Hematopoietic multipotent progenitor cell (in vitro differentiated cells): Measurements from ENCODE around the gene COL5A1. TPM values are rescaled to one million over a fixed set of nuclear protein-coding genes. Genes with fewer than 3 reads are reported as not detected.
"Not testable (repeated sequence)": the region's sequence is repeated elsewhere in the genome, so short reads cannot be mapped to it uniquely, and the experiment has no call there.

Source experiments
- DNase-seq, 3 donors: peaks; one replicate each; pipeline ENCODE4 v3.0.0-alpha.2; 2011 to 2015; ENCODE audit warnings: low read depth in 2 of 3, low spot score in 2 of 3
- total RNA-seq: library from RNA; depleted of rRNA; stranded (reverse); fragments of >200 nt; gene quantifications from one replicate; pipeline ENCODE4 v1.2.3, GENCODE V29; 2012

Gene COL5A1
- total RNA-seq, 1 donor, result 10.5 TPM

- no peak for DNase-seq
These were observed 202.1 kb downstream of the COL5A1 start for GRCh38 chr9:134843740-134844139.

DNA sequence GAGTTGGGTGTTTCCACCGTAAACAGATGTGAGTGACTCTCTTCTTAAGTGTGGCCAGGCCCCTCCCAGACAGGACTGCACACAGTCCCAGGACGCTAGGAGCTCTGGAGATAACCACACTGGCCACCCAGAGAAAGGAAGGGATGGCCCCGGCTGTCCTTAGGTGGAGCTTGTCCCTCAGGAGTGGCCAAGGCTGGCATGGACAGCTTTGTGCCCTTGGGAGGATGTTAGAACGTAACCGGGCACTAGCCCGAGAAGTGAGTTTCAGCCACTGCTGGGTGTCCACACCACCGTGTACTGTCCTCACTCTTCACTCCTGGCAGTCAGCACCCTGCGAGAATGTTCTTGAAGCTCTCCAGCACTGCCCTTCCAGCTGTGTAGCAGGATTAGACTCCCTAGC, 203.2 kb downstream of the COL5A1 start:
- no peak for DNase-seq

- no peak for DNase-seq
These were observed 204.6 kb downstream of the COL5A1 start for GRCh38 chr9:134846187-134846586.

DNA sequence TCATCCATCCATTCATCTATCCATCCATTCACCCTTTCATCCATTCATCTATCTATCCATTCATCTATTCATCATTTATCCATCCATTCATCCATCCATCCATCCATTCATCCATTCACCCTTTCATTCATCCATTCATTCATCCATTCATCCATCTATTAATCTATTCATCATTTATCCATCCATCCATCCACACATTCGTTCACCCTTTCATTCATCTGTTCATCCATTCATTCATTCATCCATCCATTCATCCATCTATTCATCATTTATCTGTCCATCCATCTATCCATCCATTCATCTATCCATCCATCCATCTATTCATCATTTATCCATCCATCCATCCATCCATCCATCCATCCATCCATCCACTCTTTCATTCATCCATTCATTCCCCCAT, 205.1 kb downstream of the COL5A1 start:
- DNase-seq, result no peak

- no peak for DNase-seq
These were observed 205.5 kb downstream of the COL5A1 start for GRCh38 chr9:134847138-134847537.

DNA sequence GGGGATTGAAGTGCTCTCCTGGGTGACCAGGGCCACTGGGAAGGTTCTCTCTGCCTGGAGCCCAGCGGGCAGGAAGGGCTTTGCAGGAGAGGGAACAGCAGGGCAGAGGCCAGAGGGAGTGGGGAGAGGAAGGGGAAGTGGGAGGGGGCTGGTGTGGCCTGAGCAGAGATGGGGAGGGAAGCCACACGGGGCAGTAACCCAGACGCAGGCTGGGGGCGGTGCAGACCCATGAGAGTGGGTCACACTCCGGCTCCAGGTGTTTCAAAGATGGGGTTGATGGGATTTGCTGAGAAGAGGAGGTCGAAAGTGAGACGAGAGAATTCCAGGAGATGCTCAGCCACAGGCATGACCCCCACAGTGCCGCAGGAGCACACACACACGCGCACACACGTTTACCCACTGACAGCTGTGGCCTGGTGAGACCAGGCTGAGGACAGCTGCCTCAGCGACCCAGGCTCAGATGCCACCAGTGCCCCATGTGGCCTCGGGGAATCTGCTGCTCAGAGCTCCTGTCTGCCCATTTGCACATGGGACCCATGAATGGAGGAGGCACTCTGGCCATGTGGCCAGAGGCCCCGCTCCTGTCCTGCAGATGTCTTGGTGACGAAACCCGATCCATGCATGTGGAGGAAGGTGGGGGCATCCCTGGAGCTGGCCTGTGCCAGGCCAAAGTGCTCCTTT, 206.3 kb downstream of the COL5A1 start:
- DNase-seq, result peak in 1 of 3 donors; percentile 19

GRCh38 chr9:134848504-134848903, 206.9 kb downstream of the COL5A1 start:
- DNase-seq, result no peak

GRCh38 chr9:134850611-134851010, 209.0 kb downstream of the COL5A1 start:
- no peak for DNase-seq

DNA sequence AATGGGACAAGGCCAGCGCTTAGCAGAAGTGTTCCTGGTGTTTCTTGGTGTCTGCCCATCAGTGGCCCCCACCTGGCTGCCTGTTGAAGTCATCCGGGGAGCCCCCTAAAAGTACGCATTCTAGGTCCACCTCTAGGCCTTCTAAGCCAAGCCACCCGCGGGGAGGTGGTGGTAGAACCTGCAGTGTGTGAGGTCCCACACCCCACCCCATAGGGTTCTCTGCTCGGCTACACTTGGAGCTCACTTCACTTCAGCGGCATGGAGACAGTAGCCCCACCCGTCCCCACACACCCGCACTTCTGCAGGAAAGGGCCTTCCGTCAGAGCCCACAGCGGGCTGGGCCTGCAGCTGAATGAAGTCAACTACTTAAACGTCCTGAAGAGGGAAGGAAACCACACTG, 209.4 kb downstream of the COL5A1 start:
- peak in 2 of 3 donors; percentile 56 to 81 for DNase-seq

DNA sequence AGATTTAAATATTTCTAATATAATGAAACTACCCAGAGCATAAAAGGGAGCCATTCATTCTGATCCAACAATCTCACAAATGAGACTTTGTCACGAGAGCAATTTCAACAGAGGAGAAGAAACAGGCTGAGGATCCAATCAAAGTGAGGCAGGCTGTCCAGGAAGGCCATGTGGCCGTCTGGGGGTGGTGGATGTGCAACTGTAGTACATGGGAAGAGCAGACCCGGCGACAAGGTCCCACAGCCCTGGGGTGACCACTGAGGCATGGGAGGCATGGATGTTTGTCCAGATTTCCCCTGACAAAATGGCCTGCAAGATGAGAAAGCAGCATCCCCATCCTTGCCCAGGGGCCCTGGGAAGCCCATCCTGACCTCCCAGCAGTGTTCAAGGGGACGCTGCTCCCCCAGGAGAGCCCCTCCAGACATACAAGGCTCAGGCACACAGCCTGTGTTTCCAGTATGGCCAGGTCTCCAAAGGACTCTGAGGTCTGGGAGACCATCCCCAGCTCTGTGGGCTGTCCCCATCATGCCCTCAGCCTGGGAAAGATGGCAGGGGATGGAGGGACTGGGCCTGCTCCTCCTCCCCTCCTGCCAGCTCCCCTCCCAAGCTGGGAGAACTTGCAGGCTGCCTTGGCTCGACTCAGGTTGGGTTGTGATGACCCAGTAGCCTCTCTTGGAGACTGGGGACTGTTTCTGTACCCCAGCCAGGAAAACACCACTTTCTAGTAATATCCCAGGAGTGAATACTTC, 211.5 kb downstream of the COL5A1 start:
- DNase-seq, result no peak

GRCh38 chr9:134853893-134854292, 212.3 kb downstream of the COL5A1 start:
- no peak for DNase-seq

DNA sequence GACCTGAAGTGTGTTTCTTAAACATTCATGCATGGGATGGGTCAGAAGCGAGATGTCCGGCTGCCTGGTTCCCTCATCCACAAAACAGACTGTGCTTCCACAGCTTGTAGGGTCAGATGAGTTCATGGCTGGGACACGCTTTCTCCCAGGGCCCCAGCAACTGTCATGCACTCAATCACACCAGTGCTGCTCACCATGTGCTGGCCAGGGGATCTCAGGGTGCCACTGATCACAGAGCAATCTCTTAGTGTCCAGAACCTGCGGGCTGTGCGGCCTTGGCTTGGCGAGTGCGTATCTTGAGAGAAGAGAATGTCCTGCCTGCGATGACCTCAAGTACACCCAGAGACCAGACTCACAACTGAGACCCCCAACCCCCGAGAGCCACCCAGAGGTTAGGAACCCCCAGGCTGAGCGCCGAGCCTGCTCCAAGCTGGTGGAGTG, 213.0 kb downstream of the COL5A1 start:
- no peak for DNase-seq

GRCh38 chr9:134855231-134855899, 213.8 kb downstream of the COL5A1 start:
- no peak for DNase-seq

- no peak for DNase-seq
These were observed 214.3 kb downstream of the COL5A1 start for GRCh38 chr9:134855900-134856377.

GRCh38 chr9:134857451-134857850, 215.8 kb downstream of the COL5A1 start:
- DNase-seq, result not testable (repeated sequence)

DNA sequence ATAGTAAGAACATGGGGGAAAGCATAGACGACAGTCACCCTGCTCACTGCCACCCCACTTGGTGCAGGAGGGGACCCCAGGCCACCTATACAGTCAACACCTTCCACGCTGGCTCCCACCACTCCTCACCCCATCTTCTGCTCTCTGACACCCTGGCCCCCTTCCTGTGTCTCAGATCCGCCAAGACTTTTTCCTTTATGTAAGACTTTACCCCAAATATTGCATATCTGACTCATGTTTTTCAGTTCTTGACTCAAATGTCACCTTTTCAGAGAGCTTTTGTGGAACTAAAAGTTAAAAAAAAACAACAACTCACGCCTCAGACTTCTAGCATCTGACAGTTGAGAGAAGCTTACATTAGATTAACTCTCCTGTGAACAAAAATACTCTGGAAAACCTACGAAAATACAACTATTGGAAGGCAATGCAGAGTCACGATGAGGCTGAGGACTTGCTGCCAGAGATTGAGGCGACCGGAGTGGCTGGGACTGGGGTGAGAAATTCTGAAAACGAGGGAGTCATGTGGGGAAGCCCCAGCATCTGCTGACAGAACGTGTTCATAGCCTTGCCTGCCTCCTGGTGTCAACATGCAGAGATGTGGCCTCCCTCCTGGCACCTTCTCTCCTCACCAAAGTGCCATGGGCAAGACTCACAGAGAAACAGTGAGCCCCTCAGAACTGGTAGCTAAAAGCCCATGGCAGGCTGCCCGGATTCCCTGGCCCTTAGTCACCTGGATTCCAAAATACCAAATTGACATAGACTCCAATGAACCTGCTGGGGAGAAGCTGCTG, 216.6 kb downstream of the COL5A1 start:
- no peak for DNase-seq

DNA sequence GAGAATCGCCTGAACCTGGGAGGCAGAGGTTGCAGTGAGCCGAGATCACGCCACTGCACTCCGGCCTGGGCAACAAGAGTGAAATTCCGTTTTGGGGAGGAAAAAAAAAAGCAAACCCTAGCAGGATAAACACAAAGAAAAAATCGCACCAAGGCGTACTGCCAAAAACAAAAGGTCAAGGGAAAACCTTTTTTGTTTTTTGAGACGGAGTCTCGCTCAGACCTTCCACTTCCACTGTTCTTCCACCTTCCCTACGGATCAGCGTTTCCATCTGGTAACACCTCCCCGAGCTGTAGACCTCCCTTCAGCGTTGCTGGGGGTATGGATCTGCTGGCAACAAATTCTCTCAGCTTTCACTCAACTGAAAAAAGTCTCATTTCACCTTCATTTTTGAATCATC, 218.9 kb downstream of the COL5A1 start:
- no peak for DNase-seq

GRCh38 chr9:134861595-134862334, 220.2 kb downstream of the COL5A1 start:
- no peak for DNase-seq

DNA sequence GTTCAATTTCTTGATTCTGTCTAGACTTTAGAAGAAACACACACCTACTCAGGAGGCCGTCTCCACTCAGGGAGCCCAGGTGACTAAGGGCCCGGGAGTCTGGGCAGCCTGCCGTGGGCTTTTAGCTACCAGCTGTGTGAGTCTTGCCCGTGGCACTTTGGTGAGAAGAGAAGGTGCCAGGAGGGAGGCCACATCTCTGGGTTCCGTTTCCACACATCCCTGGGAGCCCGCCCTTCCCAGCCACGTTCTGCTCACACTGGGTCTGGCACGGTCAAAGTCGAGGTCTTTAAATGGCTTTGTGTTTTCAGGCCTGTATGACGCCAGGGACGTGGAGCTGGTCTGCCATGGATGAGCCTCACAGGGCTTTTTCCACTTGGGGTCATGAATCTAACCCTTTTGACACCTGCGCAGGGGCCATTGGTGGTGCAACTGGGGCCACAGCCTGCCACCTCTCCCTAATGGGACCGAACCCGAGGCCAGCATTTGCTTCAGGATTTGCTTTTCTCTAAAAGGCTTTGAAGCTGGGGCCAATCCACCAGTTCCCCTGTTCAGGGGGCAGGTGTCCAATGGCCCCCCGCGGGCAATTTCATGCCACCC, 221.8 kb downstream of the COL5A1 start:
- no peak for DNase-seq
